ENCODE results near the gene TRIM64C. TPM values are rescaled to one million over a fixed set of nuclear protein-coding genes. Genes with fewer than 3 reads are reported as not detected.
"Not testable (repeated sequence)": the region's sequence is repeated elsewhere in the genome, so short reads cannot be mapped to it uniquely, and the experiment has no call there.

The TRIM64C gene
- not detected for total RNA-seq

- H3K4me1 ChIP-seq; H3K27me3 ChIP-seq; H3K27ac ChIP-seq; H3K36me3 ChIP-seq; DNase-seq (ENCODE audit: low spot score in 2 of 2); H3K4me3 ChIP-seq; H3K9me3 ChIP-seq: not testable (repeated sequence)
- WGBS: 88% methylated on average over 5 of the region's 5 CpGs
Observed at GRCh38 chr11:49059012-49059411, at the start of gene TRIM64C. Gene TRIM64C (minus strand): TSS chr11:49059112. CDS start chr11:49059112, 0 bp downstream.

GRCh38 chr11:49102356-49102755 lies 43.4 kb upstream of the TRIM64C start:
- not testable (repeated sequence) for H3K9me3 ChIP-seq; H3K27me3 ChIP-seq; H3K36me3 ChIP-seq; DNase-seq (ENCODE audit: low spot score in 2 of 2); H3K4me3 ChIP-seq; H3K27ac ChIP-seq; H3K4me1 ChIP-seq
- 91% methylated on average over 14 of the region's 24 CpGs for whole genome bisulfite sequencing

GRCh38 chr11:49069897-49070296 lies 11.0 kb upstream of the TRIM64C start:
- not testable (repeated sequence) for H3K9me3 ChIP-seq; H3K27ac ChIP-seq; H3K4me3 ChIP-seq; H3K4me1 ChIP-seq; DNase-seq (ENCODE audit: low spot score in 2 of 2); H3K27me3 ChIP-seq; H3K36me3 ChIP-seq
- WGBS: 76% methylated on average over 5 of the region's 5 CpGs

- H3K4me3 ChIP-seq; H3K27me3 ChIP-seq; H3K27ac ChIP-seq; H3K36me3 ChIP-seq; H3K4me1 ChIP-seq; H3K9me3 ChIP-seq; DNase-seq (ENCODE audit: low spot score in 2 of 2): not testable (repeated sequence)
- 65% methylated on average over 36 of the region's 38 CpGs for WGBS
Observed at GRCh38 chr11:49049821-49050220, 9.1 kb downstream of the TRIM64C start.

GRCh38 chr11:49048229-49048628 lies 10.7 kb downstream of the TRIM64C start:
- not testable (repeated sequence) for H3K4me3 ChIP-seq; H3K4me1 ChIP-seq; H3K36me3 ChIP-seq; H3K27me3 ChIP-seq; DNase-seq (ENCODE audit: low spot score in 2 of 2); H3K27ac ChIP-seq; H3K9me3 ChIP-seq
- 45% methylated on average over 18 of the region's 28 CpGs for WGBS

GRCh38 chr11:49028523-49028922 lies 30.4 kb downstream of the TRIM64C start, which contains the start of gene TRIM49B:
Gene TRIM49B (plus strand): TSS chr11:49028823. CDS start chr11:49031600, 2,777 bp downstream.
- not testable (repeated sequence) for H3K36me3 ChIP-seq; H3K4me3 ChIP-seq; H3K4me1 ChIP-seq; H3K27me3 ChIP-seq; DNase-seq (ENCODE audit: low spot score in 2 of 2); H3K27ac ChIP-seq; H3K9me3 ChIP-seq
- 55% methylated on average over 2 of the region's 2 CpGs for WGBS

Other genes starting within 250 kb of the TRIM64C start
- not detected for gene TRIM51G, start 75.2 kb downstream of the TRIM64C start, total RNA-seq
- gene TRIM49B, start 30.3 kb downstream of the TRIM64C start, total RNA-seq: not detected
- 1 to 10 TPM in 3 of 4 donors, under 1 TPM in 1; 0.64 to 2.6 (median 1.5) TPM for gene FOLH1, start 149.5 kb upstream of the TRIM64C start, total RNA-seq